Fibroblast of skin of right biceps (primary cell): ENCODE measurements around the gene PODN.
A peak's percentile ranks its signal among the peaks of the same experiment; 100 is the strongest.

ENCODE experiments used
- DNase-seq: peaks from one replicate; pipeline ENCODE4 v3.0.0-alpha.2; 2013

The PODN gene

GRCh38 chr1:53116933-53117600, 55.1 kb downstream of the PODN start:
- no peak for DNase-seq

- DNase-seq, result no peak
These were observed 55.8 kb downstream of the PODN start for GRCh38 chr1:53117836-53118235.

GRCh38 chr1:53120659-53121058, 58.6 kb downstream of the PODN start:
- DNase-seq, result no peak

- peak; percentile 76 for DNase-seq
These were observed 59.5 kb downstream of the PODN start for GRCh38 chr1:53121319-53122172.

GRCh38 chr1:53122201-53122885, 60.3 kb downstream of the PODN start:
- peak; percentile 45 for DNase-seq

GRCh38 chr1:53122961-53123413, 61.0 kb downstream of the PODN start:
- no peak for DNase-seq

GRCh38 chr1:53123453-53124140, 61.6 kb downstream of the PODN start:
- no peak for DNase-seq

GRCh38 chr1:53125122-53125521, 63.1 kb downstream of the PODN start:
- DNase-seq, result no peak

GRCh38 chr1:53125623-53126360, 63.8 kb downstream of the PODN start:
- no peak for DNase-seq

GRCh38 chr1:53126495-53126894, 64.5 kb downstream of the PODN start:
- no peak for DNase-seq

- DNase-seq, result no peak
These were observed 65.5 kb downstream of the PODN start for GRCh38 chr1:53127546-53127945.

GRCh38 chr1:53128401-53128800, 66.4 kb downstream of the PODN start:
- no peak for DNase-seq

GRCh38 chr1:53129891-53130597, 68.0 kb downstream of the PODN start:
- DNase-seq, result no peak

- DNase-seq, result no peak
These were observed 68.5 kb downstream of the PODN start for GRCh38 chr1:53130598-53130877.

GRCh38 chr1:53130878-53131589, 69.0 kb downstream of the PODN start:
- DNase-seq, result no peak

GRCh38 chr1:53131590-53131938, 69.6 kb downstream of the PODN start:
- DNase-seq, result no peak

GRCh38 chr1:53132176-53132575, 70.2 kb downstream of the PODN start:
- no peak for DNase-seq

GRCh38 chr1:53133261-53134041, 71.4 kb downstream of the PODN start:
- no peak for DNase-seq

- DNase-seq, result no peak
These were observed 72.1 kb downstream of the PODN start for GRCh38 chr1:53134042-53134485.
